Heart right ventricle (tissue), 16 donors: ENCODE data around the gene ZNF865. TPM values are rescaled to one million over a fixed set of nuclear protein-coding genes. Genes with fewer than 3 reads are reported as not detected.
"Not testable (repeated sequence)": the region's sequence is repeated elsewhere in the genome, so short reads cannot be mapped to it uniquely, and the experiment has no call there.

ENCODE experiments used
- ATAC-seq, 8 donors: fragments of 200-7000 bp; cut with Tn5 transposase; one replicate each; pipeline ENCODE4 v1.9.1; 2020; ENCODE audit warnings: mild to moderate bottlenecking in 8 of 8, moderate library complexity in 8 of 8, moderate number of reproducible peaks in 1 of 8
- DNase-seq, 2 donors: peaks; one replicate each; pipeline ENCODE4 v3.0.0-alpha.2; 2020
- H3K27ac ChIP-seq, 10 donors: fragments of 200-600 bp; sonication (generic) in 2 of 10; one replicate each; pipeline versions ENCODE4 v1.5.0 to v1.8.0; 2020 to 2022; ENCODE audit warnings: mild to moderate bottlenecking in 3 of 10
- H3K27me3 ChIP-seq, 7 donors: fragments of 200-600 bp; one replicate each; pipeline ENCODE4 v1.8.0; 2021 to 2022; ENCODE audit warnings: mild to moderate bottlenecking in 2 of 7
- H3K36me3 ChIP-seq, 9 donors: fragments of 200-600 bp; sonication (generic) in 1 of 9; one replicate each; pipeline versions ENCODE4 v1.5.0 to v1.8.0; 2020 to 2022; ENCODE audit warnings: mild to moderate bottlenecking in 2 of 9
- H3K4me1 ChIP-seq, 9 donors: fragments of 200-600 bp; sonication (generic) in 1 of 9; one replicate each; pipeline versions ENCODE4 v1.5.0 to v1.8.0; 2020 to 2022; ENCODE audit warnings: mild to moderate bottlenecking in 4 of 9
- H3K4me3 ChIP-seq, 10 donors: fragments of 200-600 bp; sonication (generic) in 2 of 10; one replicate each; pipeline versions ENCODE4 v1.5.0 to v1.8.0; 2020 to 2022; ENCODE audit warnings: mild to moderate bottlenecking in 7 of 10, moderate library complexity in 2 of 10
- H3K9me3 ChIP-seq, 11 donors: fragments of 200-600 bp in 10 of 11; sonication (generic) in 2 of 11; one replicate each; pipeline versions ENCODE4 v1.5.0 to v1.8.0; 2013 to 2022; ENCODE audit warnings: mild to moderate bottlenecking in 2 of 11, control low read depth in 1 of 11, moderate library complexity in 1 of 11
- WGBS, 2 donors: extraction: QIAGEN DNeasy Blood & Tissue Kit; methylation state at CpG; one replicate each; pipeline ENCODE4 v1.1.7; 2013; ENCODE audit warnings: inconsistent platforms in 1 of 2; 5-methylcytosine and 5-hydroxymethylcytosine counted together
- intact Hi-C, 10 donors: fragments of 100-400 bp; cut with DNase I; formaldehyde crosslinking; loops; one replicate each; pipeline versions ENCODE4 v1.11.1 to v1.14.2; 2022
- polyA plus RNA-seq, 2 donors: library from polyadenylated mRNA; stranded (reverse); fragments of 200-250 nt; gene quantifications; one replicate each; pipeline ENCODE4 v1.2.3, GENCODE V29; 2013
- total RNA-seq, 10 donors: library from RNA; stranded (reverse); fragmentation: NEBNext Ultra II Directional in 3 of 10; extraction: Animal tissue kit (Norgen Biotek cat#: 25700) in 3 of 10; gene quantifications; one replicate each; pipeline versions ENCODE4 v1.2.1 to v1.2.4, GENCODE V29; 2021 to 2023
- TF ChIP-seq, protein P1 (sequence below), 9 donors: fragments of 200-600 bp; sonication (generic) in 2 of 9; IDR thresholded peaks; one replicate each; pipeline versions ENCODE4 v1.5.0 to v1.8.0; 2021 to 2022; ENCODE audit warnings: antibody characterized with exemption in 9 of 9, mild to moderate bottlenecking in 5 of 9, moderate library complexity in 1 of 9
- donor health status: Arrhythmogenic right ventricular cardiomyopathy.
- donor health status: ischemic (EF 13 %, LVEDD 7.1; RV severe dilation, severe dysfunction).
- donor health status: healthy with polysubstance abuse.
- donor health status: DM: no; HTN: yes; CAD: no.
- donor health status: DM: no; HTN: no; CAD: no.
- donor health status: ischemic (EF 25% LVEDD 6.9; RV normal size, moderate dysfunction).
- donor health status: ischemic (EF 25% LVEDD 5.7; RV mildly dilated, moderate dysfunction).
- donor health status: healthy.
- donor health status: DM: yes; HTN: yes; CAD: no.
- donor health status: Ischemic cardiomyopathy.
- donor health status: ischemic (EF 35%, LVEDD 5.7; RV mildly dilated, moderate dysfunction).
- donor health status: nonischemic (EF 11% LVEDD 7.7; RV severe dilation, severe dysfunction).
- donor health status: DM: yes; HTN: yes; CAD: no.
- donor health status: PGD.
- donor health status: ischemic (EF 29% LVEDD 5.4; RV normal size, mild dysfunction).
- donor health status: nonischemic (EF 23%, LVEDD 6.1; RV moderate dilation, normal function).

The ZNF865 gene
- total and polyA plus RNA-seq, 12 donors = 11.8 to 26.5 (median 13.7) TPM

DNA sequence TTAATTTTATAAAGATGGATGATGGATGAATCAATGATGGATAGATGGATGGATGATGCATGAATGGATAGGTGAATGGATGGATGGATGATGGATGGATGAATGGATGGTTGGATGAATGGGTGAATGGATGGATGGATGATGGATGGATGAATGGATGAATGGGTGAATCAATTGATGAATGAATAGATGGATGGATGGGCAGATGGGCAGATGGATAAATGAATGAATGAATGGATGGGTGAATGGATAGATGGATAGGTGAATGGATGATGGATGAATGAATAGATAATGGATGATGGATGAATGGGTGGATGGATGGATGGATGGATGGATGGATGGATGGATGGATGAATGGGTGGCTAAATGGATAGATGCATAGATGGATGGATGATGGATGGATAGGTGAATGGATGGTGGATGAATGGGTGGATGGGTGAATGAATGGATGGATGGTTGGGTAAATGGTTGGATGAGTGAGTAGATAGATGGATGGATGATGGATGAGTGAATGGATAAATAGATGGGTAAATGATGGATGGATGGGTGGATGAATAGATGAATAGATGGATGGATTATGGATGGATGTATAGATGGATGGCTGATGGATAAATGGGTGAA lies 37.6 kb upstream of the ZNF865 start:
- intact Hi-C loops = no loop called here
- Histone ChIP-seq H3K4me1 (peaks cover 0 to 4% (median 0%) of the 10 kb centered on the region in 9 donors), H3K27ac (no peak overlapping the region), H3K36me3 (no peaks in the 10 kb centered on the region), H3K9me3 (no peaks in the 10 kb centered on the region), H3K27me3 (peaks cover 0 to 5% (median 0%) of the 10 kb centered on the region in 7 donors), H3K4me3 (no peak overlapping the region)
- TF ChIP-seq, protein P1, sequence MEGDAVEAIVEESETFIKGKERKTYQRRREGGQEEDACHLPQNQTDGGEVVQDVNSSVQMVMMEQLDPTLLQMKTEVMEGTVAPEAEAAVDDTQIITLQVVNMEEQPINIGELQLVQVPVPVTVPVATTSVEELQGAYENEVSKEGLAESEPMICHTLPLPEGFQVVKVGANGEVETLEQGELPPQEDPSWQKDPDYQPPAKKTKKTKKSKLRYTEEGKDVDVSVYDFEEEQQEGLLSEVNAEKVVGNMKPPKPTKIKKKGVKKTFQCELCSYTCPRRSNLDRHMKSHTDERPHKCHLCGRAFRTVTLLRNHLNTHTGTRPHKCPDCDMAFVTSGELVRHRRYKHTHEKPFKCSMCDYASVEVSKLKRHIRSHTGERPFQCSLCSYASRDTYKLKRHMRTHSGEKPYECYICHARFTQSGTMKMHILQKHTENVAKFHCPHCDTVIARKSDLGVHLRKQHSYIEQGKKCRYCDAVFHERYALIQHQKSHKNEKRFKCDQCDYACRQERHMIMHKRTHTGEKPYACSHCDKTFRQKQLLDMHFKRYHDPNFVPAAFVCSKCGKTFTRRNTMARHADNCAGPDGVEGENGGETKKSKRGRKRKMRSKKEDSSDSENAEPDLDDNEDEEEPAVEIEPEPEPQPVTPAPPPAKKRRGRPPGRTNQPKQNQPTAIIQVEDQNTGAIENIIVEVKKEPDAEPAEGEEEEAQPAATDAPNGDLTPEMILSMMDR (IDR thresholded peaks at IDR 0.05) = no peak
- ATAC-seq = no peak
- no peak for DNase-seq

DNA sequence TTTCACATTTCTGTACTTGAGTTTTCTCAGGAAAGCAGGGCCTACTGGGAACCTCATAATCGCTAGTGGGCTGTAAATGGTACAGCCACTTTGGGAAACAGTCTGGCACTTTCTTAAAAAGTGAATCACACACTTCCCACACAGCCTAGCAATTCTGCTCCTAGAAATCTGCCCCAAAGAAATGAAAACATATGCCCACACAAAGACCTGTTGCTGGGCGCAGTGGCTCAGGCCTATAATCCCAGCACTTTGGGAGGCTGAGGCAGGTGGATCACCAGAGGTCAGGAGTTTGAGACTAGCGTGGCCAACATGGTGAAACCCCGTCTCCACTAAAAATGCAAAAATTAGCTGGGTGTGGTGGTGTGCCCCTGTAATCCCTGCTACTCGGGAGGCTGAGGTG lies 36.0 kb upstream of the ZNF865 start:
- 89 to 92% methylated on average over 5 of the region's 5 CpGs for WGBS, 2 donors
- H3K27me3 ChIP-seq, H3K36me3 ChIP-seq, H3K4me3 ChIP-seq, H3K4me1 ChIP-seq, intact Hi-C loops, H3K9me3 ChIP-seq, ATAC-seq, H3K27ac ChIP-seq, DNase-seq: not testable (repeated sequence)

DNA sequence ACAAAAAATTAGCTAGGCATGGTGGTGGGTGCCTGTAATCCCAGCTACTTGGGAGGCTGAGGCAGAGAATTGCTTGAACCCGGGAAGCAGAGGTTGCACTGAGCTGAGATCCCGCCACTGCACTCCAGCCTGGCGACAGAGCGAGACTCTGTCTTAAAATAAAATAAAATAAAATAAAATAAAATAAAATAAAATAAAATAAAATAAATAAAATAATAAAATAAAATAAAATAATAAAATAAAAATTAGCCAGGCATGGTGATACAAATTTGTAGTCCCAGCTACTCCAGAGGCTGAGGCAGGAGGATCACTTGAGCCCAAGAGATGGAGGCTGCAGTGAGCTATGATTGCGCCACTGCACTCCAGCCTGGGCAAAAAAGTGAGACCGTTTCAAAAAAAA lies 31.5 kb upstream of the ZNF865 start:
- DNase-seq, H3K9me3 ChIP-seq, H3K27me3 ChIP-seq, H3K27ac ChIP-seq, H3K4me1 ChIP-seq, intact Hi-C loops, ATAC-seq, H3K4me3 ChIP-seq: not testable (repeated sequence)
- WGBS, 2 donors = 94 to 97% methylated on average over 6 of the region's 6 CpGs
- H3K36me3 ChIP-seq = peaks cover 0 to 23% (median 7%) of the 10 kb centered on the region in 9 donors

DNA sequence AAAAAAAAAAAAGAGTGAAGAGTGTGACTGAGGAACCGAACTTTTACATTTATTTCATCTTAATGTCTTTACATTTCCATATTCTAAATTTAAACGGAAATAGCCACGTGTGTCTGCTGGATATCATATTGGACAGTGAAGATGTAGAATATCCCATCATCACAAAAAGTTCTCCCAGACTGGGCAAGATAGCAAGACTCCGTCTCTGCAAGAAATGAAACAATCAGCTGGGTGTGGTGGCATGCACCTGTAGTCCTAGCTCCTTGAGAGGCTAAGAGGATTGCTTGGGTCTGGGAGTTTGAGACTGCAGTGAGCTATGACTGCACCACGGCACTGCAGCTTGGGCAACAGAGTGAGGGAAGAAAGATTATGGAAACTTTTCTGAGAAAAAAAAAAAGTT lies 28.7 kb upstream of the ZNF865 start:
- peaks cover 0 to 24% (median 7%) of the 10 kb centered on the region in 9 donors for H3K36me3 ChIP-seq
- TF ChIP-seq, protein P1 (IDR thresholded peaks at IDR 0.05) = no peak
- no peaks in the 10 kb centered on the region for H3K9me3 ChIP-seq
- no peak overlapping the region for H3K27ac ChIP-seq
- intact Hi-C loops = no loop called here
- DNase-seq (no peak), ATAC-seq (no peak)
- H3K4me1 ChIP-seq = peaks cover 0 to 14% (median 8%) of the 10 kb centered on the region in 9 donors
- no peaks in the 10 kb centered on the region for H3K27me3 ChIP-seq
- H3K4me3 ChIP-seq = no peak overlapping the region
- 94 to 95% methylated on average over 5 of the region's 5 CpGs for WGBS, 2 donors

DNA sequence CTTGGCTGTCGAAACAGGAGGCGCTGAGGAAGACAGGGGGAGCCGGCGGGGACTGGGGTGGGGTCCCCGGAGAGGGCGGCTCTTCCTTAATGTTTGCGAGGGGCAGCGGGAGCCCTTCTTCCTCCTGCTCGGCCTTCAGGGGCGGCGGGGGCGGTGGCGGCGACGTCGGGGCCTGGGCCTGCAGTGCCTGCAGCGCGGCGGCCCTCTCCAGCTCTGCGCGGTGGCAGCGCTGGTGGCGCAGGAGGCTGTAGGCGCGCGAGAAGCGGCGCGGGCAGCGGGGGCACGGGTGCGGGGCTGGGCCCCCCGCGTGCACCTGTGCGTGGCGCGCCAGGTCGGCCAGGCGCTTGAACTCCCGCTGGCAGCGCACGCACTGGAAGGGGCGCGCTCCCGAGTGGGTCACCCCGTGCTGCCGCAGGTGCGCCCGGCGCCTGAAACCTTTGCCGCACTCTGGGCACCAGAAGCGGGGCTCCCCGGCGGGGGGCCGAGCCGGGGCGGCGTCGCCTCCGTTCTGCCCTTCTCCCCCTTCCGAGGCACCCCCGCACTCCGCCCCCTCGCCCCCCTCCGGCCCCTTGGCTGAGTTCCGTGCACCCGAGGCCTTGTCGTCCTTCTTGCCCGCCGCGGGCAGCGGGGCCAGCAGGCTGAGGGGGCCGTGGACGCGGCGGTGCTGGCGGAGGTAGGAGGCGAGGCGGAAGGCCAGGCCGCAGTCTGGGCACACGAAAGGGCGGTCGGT lies 27.3 kb upstream of the ZNF865 start:
- H3K27ac ChIP-seq = no peak overlapping the region
- ATAC-seq = no peak
- H3K27me3 ChIP-seq = no peaks in the 10 kb centered on the region
- TF ChIP-seq, protein P1 (IDR thresholded peaks at IDR 0.05) = no peak
- peaks cover 0 to 18% (median 12%) of the 10 kb centered on the region in 9 donors for H3K4me1 ChIP-seq
- DNase-seq = no peak
- H3K36me3 ChIP-seq = peaks cover 0 to 24% (median 7%) of the 10 kb centered on the region in 9 donors
- 95 to 96% methylated on average over 57 to 83 of the region's 83 CpGs for WGBS, 2 donors
- H3K4me3 ChIP-seq = no peak overlapping the region
- H3K9me3 ChIP-seq = no peaks in the 10 kb centered on the region
- intact Hi-C loops = no loop called here
